HuH-7.5 (cell line): ENCODE results near the gene CHKA.
"Not testable (repeated sequence)": the region's sequence is repeated elsewhere in the genome, so short reads cannot be mapped to it uniquely, and the experiment has no call there.

Experiments
- DNase-seq: peaks from one replicate; pipeline ENCODE4 v3.0.0; 2011; ENCODE audit warnings: low spot score

The CHKA gene

DNA sequence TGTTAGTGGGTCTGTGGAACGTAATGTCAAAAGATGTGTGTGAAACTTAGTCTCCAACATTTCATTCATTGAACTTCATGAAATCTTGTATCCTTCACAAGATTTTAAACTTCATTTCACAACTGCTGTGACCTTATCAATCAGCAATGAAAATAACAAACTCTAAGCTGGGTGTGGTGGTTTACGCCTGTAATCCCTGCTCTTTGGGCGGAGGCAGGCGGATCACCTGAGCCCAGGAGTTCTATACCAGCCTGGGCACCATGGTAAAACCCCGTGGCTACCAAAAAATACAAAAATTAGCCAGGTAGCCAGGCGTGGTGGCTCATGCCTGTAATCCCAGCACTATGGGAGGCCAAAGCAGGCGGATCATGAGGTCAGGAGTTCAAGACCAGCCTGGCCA lies 5.1 kb downstream of the CHKA start:
- DNase-seq = no peak

DNA sequence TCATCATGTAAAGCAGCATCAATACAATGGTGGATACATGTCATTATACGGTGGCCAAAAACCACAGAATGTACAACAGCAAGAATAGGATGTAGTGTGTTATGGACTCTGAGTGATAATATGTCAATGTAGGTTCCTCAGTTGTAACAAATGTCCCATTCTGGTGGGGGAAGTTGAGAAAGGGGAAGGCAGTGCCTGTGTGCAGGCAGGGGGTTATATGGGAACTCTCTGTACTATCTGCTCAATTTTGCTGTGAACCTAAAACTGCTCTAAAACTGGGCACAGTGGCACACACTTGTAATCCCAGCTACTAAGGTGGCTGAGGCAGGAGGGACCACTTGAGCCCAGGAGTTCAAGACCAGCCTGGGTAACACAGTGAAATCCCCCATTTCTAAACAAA lies 5.9 kb downstream of the CHKA start:
- DNase-seq = no peak

DNA sequence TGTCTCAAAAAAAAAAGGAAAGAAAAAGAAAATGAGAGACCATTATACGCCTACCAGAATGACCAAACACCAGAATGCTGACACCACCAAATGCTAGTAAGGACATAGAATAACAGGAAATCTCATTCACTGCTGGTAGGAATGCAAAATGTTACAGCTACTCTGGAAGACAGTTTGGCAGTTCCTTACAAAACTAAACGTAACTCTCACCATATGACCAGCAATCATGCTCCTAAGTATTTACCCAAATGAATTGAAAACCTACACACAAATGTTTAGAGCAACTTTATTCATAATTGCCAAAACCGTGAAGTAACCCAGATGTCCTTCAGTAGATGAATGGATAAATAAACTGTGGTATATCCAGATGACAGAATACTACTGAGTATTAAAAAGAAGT lies 7.2 kb downstream of the CHKA start:
- DNase-seq = no peak

DNA sequence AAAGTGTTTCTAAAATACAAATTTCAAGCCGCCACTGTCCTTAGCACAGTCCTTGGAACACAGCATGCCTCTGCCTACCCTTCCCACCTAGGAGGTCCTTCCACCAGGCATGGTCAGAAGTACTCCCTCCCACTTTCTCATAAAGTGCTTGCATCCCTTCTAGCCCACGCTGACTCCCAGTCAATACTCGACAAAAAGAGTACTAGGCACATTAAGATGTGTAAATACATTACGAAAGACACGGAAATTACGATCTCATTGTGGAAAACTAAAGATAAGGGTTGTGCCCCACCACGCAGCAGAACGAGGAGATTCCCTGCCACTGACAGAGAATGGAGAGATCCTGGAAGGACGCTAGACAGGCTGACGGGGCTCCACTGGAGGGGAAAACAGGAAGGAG lies 13.5 kb downstream of the CHKA start:
- DNase-seq = peak; percentile 56

DNA sequence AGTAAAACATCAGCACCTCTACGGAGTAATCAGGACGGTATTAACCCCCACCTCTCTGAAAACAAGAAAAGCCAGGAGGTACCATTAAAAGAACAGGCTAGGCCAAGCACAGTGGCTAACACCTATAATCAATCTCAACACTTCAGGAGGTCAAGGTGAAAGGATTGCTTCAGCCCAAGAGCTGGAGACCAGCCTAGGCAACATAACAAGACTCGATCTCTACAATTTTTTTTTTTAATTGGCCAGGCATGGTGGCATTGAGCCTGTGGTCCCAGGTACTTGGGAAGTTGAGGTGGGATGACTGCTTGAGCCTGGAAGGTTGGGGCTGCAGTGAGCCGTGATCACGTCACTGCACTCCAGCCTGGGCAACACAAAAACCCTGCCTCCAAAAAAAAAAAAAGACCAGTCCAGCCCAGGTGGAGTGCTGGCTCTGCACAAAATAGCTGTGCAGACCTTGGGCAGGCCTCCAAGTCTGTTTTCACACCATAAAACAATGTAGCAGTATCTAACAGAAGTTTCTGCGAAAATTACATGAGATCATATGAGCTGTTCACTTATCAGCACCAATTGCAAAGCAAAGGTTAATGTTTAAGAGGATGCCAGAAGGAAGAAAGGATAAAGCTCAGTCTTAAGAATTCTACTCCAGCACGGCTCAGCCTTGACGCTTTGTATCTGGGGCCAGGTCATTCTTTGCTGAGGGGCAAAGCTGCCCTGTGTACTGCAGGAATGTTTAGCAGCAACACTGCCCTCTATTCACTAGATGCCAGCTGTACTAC lies 14.8 kb downstream of the CHKA start:
- peak; percentile 54 for DNase-seq

DNA sequence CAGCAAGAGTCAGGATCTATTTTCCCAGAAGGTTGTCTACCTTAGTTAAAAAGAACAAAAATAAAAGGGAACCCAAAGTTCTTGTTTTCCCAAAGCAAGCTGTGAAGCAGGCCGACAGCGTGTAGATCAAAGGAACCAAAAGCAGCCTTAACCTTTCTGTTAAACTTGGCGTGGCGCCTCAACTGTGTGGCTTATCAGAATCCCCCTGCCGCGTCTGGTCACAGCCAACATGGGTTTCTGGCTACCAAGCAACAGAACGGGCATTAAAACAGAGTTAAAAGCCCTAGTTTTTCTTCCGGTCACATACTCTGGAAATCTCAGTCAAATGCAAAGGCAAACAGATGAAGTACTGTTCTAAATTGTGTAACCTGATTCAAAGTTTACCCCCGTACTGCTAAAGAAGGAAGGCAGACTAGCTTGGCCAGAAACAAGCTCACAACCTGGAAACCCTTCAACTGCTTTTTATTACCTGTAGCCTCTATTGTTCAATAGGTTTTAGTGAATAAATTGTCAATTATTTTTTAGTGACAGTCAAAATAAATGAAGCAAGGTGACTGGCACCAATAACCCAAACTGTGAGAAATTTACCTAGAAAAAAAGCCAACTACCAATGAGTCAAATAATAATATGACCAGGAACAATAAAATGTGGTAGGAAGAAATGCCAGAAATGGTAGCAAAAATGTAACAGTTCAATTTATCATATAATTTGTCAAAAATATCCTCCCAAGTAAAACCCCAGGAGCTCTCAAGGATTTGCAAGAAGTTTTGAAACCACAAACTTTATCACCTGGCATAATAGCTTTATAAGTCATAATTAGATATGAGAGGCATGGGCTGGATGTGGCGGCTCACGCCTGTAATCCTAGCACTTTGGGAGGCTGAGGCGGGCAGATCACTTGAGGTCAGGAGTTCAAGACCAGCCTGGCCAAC lies 21.4 kb downstream of the CHKA start:
- peak; percentile 72 for DNase-seq

DNA sequence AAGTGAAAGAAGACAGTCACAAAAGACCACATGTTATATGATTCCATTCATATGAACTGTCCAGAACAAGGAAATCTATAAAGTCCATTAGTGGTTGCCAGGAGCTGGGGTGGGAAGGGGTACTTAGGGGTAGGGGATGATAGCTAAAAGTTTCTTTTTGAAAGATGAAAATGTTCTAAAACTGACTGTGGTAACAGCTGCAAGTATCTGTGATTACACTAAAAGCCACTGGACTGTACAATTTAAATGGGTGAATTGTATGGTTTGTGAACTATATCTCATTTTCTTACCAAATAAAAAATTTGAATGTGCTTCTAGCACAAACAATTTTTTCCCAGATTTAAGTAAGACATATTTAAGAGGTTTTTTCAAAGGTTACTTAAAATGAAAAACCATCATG lies 22.1 kb downstream of the CHKA start:
- DNase-seq = no peak

DNA sequence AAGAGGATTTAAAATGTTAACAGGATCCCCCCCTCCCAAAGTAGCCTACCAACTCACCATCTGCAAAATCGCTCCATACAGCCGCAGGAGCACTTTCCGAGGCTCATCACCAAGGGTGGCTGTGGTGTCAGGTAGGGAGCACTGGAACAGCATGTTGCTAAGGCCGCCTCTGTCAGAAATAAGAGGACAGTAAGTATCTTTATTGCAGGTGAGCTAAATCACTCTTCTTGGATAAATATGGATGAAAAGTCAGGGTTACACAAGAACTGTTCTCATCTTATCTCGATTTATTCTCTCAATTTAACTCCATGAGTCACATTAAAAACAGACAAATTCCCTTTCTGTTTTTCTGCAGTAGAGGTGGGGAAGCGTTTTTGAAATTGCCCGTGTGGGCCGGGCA lies 24.2 kb downstream of the CHKA start:
- DNase-seq = no peak

DNA sequence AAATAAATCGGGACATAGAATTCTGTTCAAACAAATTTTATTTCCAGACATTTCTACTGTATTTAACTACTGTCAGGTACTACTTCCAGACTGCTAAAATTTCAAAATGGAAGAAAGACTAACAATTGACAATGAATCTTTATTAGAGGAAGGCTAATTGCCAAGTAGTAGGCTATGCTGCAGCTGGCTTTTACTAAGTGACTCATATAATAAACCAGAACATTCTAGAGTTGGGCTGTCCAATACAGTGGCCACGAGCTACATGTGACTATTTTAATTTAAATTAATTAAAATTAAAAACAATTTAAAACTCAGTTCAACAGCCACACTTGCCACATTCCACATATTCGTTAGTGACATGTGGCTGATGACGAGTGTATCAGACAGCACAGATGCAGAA lies 27.6 kb downstream of the CHKA start:
- DNase-seq = no peak

DNA sequence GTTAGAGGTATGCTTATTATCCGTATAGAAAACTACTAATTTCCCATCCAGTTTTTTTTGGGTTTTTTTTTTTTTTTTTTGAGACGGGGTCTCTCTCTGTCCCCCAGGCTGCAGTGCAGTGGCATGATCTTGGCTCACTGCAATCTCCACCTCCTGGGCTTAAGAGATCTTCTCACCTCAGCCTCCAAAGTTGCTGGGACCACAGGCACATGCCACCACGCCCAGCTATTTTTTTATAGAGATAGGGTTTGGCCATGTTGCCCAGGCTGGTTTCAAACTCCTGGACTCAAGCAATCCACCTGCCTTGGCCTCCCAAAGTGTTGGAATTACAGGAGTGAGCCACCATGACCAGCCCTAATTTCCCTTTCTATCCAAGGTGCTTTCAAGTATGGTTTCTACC lies 28.2 kb downstream of the CHKA start:
- not testable (repeated sequence) for DNase-seq

DNA sequence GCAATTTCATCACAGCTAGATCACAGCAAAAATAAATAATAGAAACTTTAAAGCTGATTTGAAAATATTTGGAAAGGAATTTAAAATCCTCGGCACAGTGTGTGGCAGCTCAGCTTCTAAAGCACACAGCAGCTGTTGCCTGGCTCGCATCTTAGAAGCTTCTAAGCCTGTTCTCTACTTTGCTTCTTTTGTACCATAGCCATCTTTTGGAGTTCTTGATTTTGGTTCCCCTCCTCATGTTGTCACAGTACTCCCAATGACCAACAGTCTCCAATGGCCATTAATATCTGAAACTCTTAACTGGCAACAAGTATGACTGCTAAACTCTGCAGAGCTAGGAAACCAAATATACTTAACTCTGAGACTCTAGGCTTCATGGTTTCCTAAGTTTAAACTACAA lies 28.8 kb downstream of the CHKA start:
- DNase-seq = no peak

DNA sequence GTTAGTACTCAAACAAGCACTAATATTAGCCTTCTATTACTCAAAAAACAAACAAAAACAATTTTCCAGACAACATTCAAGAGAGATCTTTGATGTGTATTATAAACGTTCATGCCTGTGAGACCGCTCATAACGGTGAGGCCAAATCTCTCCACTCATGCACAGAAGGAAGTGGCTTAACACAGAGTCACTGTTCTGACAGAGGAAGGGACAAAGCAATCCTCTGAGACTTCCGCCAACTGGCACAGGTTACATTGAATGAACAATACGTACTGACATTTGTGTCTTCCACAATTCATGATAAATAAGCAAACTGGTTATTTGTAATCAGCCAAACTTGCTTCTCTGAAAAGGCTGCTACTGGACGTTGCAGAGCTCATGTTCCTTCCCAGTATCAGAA lies 30.5 kb downstream of the CHKA start:
- no peak for DNase-seq

DNA sequence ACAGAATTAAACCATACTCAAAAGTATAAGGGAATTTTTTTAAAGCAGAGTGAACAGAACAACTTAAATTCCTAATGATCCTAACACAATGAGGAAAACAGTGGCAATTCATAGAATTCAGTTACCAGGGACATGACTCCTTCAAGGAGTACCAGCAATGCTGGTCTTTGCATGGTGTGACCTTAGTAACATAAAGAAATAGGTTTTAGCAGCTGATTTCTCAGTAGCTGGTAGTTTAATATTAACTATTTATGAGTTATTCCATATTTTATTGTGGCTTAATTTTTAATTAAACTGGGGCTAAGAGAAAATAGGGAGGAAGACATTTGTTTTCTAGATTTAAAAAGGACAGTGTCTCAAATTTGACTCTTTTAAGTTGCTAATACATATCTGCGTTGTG lies 30.9 kb downstream of the CHKA start:
- no peak for DNase-seq

DNA sequence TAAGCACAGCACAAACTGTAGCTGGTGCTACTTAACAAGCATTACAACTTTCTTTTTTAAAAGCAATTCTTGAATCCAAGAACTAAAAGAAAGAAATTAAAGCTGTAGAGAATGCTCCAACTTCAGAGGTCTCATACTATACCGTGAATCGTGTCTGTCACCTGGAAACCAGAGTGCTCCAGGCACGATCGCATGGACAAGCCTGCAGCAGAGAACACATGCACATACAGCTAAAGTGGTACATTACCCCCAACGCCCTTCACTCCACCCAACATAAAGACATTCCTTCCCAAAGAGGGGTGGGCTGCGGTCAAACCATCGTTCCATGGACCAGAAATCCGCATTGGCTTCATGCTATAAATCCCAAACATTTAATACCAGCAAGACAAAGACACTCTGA lies 31.5 kb downstream of the CHKA start:
- no peak for DNase-seq

DNA sequence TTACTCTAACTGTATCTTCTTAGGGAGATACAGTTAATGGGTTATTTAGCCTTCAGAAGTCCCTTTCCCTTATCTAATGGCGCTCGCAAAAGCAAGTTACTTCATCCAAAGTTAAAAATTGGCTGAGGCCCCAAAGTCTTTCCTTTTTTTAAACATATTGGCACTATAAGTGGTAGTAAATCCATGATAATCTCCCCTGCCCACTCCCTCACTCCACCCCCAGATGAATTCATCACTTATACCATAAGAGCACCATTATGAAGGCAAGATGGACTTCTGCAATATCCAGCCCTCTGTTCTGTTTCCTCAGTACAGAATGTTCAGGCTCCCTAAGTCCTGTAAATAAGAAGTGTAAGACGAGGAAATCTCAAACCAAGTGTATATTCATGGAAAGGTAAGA lies 37.7 kb downstream of the CHKA start:
- no peak for DNase-seq

DNA sequence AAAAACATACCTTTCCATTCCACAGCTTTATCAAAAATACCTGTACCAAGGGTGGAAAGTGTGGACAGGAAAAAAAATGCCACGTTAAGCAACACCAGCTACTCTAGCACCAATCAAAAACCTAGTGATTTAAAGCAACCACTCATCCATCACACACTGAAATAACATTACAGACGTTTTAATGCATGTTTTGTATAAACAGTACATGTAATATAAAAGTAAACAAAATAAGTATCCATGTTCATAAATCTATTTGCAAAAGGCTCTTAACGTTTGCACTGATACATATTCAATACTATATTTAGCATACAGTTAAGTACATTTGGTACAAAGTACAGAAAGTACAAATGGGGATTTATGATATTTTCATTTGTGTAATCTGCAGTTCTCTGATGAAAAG lies 38.7 kb downstream of the CHKA start:
- no peak for DNase-seq

DNA sequence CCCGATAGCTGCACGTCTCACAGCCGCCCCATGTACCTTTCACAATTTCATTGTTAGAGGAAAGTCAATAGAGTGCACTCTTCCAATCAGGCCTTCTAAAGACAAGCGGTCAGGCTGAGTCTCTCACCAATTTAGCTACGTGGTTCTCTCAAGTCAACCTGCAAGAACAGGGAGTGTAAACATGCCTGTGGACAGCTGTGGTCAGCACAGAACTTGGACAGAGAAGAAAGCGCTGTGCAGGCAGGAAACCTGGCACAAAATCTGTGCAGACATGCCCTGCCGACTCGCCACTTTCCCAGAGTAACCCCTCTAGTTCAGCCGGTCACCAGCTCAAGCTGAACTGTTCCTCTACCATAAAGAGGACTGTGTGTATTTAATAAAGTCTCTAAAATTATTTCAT lies 39.5 kb downstream of the CHKA start:
- DNase-seq = no peak

DNA sequence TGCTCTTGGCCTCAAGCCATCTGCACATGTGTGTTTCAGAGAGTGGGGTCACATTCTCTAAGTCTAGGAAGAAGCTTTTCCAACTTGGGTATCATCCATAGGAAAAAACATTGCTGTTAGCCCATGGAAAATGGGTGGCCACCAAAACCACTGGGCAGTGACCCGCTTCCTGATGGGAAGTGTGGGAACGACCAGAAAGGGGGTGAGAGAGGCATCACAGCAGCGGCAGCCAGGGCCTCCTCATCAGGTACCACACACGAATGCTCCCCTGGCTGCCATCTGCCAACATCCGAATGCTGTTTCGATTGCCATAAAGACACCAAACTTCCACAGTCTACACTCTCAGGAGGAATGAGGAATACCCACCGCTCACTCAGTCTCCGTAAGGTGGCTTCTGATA lies 40.3 kb downstream of the CHKA start:
- DNase-seq = no peak

DNA sequence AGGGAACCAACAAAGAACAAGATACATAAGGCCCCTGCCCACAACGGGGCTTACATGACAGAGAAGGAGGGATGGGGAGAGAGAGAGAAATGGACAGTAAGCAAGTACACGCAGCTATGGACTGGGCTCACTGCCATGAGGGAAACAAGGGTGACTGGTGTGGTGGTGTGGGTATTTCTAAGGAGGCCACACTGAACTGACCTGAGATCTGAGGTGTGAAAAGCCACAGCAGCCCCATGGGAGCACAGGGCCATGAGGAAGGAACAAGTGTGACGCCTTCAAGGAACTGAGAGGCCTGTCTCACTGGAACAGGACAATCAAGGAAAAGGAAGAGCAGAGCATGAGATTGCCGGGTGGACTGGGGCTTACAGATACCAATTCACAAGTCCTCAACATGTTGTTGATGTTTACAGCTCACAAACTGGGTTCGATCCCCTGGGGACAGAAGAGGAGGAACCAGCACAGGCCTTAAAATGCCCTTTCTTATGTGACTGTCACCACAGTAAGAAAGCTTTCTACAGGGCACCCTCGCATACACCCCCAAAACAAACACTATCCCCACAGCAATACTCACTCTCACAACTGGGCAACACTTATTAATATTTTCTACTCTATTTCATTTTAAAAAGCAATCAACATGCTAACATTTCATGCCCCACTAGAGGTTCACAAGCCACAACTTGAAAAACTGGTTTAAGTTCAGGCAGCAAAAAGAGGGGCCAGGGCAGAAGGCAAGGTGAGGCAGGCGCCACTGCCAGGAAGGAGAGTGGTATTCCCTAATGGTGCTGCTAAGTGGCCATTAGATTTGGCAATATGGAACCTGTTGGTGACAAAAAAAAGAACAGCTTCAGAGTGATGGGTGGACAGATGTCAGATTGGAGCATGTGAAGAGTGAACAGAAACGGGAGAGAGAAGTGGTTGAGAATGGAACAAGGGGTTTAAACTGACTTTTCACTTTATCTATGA lies 43.3 kb downstream of the CHKA start:
- no peak for DNase-seq

DNA sequence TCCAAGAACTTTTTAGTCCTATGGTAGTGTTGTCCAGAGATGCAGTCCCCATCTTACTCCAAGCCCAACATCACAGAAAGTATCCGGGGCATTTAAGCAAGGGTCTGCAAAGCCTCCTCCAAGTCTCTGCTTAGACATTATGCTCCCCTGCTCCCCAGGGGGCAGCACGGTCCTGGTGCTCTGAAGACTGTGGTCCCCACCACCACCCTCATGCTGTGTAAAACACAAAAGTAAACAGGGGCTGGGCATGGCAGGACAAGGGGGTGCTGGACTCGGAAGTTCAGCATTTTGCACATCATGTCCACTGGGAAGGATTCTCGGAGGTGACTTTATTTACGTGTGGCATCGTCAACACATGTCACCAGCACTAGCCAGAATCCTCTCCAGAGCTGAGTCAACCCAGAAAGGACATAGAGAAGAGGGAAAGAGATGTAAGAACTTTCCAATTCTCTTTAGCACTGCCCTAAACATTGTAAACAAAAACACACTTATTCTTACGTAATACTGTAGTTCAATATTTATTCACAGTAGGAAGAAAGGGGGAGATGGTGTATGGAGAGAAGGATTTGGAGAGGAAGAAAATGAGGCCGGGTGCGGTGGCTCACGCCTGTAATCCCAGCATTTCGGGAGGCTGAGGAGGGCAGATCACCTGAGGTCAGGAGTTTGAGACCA lies 44.7 kb downstream of the CHKA start:
- peak; percentile 69 for DNase-seq

DNA sequence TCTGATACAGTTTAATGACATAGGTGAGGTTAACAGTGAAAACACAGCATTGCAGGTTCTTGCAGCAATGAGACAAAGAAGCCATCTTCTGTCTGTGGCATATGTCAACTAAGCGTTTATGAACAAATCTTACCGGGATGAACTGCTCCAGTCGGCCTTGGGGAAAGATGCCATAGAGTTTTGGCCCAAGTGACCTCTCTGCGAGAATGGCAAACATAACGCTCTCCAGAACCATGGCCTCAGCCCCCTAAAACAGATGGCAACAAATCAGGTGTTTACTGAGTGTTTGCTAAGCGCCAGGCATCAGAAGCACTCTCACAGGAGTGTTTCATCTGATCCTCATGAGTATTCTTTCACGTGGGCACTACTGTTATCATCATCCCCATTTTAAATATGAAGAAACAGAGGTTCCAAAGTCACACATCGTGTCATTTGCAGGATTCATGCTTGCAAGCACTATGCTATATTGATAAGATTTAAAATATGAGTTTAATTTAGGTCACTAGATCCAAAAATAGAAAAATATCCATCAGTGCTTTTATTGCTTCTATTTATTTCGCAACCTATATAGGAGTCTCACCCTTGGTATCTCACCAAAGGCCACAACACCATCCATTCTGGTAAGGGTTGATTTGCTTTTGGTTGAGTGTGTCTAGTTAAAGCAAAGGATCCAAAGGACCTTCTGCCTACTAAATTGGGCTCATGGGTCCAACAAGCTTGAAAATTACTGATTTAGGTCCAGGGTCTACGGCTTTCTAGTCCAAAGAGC lies 46.4 kb downstream of the CHKA start:
- no peak for DNase-seq
